HG03135 (cell line): ENCODE measurements around the gene BORA.
"Not testable (repeated sequence)": the region's sequence is repeated elsewhere in the genome, so short reads cannot be mapped to it uniquely, and the experiment has no call there.

Source experiments
- ATAC-seq: cut with Tn5 transposase; IDR thresholded peaks from one replicate; pipeline ENCODE4 v1.9.1; 2021; ENCODE audit warnings: mild to moderate bottlenecking, moderate library complexity; ENCODE audit not compliant: unreplicated experiment

BORA gene

DNA sequence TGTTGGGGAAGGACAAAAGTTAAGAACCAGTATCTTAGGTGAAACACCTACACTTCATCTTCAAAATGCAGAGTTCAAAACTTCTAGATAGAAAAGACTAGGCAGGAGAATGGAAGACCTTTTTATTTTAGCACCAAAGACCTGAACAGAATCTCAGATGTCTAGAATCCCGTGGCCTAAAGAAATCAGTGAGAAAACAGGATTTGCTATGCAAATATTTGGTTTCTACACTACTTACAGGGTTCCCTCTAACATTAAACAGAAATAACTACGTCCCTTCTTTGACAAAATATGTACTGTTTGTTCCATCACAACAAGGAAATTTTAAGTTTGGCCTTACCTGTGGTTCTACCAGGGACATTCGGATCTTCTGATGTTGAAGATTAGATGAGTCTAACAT is 32.5 kb downstream of the BORA start:
- ATAC-seq = no peak

DNA sequence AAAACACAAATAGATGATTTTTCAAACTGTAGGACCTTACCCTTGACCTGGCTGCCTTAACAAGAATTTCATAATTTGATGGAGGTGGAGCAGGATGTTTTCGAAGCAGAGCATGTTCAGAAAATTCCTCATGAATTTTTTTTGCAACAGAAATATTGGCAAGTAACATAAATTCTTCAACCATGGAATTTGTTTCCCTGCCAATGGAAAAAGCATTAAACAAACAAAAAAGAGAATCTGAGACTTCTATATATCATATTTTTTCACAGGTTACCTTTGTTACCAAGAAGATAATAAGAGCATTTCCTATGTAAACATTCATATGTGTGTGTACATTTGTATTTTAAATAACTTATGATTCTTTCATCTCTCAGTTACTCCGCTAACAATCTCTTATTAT is 35.7 kb downstream of the BORA start:
- ATAC-seq = no peak

DNA sequence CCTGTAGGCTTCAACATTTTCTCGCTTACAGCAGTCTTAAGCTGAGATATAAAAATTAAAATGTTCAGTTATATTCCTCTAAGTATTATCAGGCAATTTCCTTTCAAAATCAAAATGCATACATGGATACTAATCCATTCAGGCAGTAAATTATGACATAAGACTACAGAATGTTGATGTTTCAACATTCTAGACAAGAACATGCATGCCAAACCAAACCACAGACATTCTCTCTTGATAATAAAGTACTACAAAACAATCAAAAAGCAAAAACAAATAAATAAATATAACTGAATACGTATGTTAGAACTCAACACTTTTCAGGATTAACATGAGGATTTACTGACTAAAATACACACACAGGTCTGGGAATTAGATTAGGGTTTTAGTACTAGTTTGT is 46.3 kb downstream of the BORA start:
- no peak for ATAC-seq

DNA sequence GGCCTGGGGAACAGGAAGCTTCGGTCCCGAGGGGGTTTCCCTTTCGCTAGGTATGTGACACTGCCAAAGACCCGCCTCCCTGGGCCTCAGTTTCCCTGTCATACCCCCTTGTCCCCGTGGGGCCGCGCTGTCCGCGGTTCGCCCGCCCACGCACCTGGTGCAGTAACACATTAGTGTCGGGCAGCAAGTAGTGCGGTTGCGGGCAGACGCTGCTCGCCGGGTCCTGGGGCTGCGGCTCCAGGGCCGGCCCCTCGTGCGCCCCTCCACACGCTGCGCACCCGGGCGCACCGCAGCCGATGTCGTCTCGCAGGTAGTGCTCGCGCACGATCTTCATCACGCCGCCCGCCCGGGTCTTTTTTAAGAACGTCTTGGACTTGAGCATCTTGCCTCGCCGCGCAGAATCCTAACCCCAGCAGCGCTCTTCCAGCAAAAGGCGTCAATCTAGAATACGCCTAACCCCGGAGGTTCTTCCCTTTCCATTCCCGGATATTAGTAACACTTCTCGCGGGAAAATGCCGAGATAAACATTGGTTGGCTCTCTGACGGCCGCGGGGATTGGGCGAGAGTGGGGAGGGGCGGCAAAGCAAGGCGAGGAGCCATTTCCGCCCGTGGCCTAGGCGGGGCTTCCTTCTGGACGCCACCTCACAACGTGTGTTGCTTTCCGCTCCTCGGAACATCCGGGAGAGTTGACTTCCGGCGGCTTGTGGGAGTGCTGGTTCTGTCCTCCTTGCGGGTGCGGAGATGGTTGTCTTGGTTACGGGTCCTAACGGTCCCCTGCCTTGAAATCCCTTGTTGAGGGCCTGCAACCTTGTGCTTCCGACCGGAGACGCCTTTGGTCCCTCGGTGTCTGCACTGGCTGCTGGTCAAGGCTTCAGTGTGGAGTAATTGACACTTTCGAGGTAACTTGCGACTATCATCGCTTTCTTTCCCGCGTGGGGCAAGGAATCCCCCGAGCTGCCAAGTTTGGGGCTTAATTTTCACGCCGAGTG is 54.0 kb downstream of the BORA start, which contains the start of the genes DIS3 and PIBF1:
Gene DIS3, minus strand, starts transcription at position 450 of the 989 bp plus-strand sequence. Its CDS starts 68 bp downstream, at position 382.
Gene PIBF1, plus strand, starts transcription at position 683 of the 989 bp plus-strand sequence. CDS start 1,337 bp downstream, outside the sequence.
- peak; percentile 97 for ATAC-seq

DNA sequence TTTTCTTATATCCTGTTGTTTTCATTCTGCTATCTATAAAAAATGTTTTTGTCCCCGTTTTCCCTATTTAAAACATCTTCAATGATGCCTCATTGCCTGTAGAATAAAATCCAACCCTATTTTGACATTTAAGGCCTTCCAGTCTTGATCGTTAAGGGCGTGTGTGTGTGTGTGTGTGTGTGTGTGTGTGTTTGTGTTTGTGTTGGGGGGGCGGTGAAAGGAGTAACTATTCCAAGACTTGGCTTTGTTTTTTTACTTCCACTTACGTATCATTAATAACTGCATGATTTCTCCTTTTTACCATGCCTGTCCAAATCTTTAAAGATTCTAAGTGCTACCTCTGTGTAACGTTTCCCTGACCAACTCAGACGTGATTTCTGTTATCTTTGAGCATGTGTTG is 55.0 kb downstream of the BORA start:
- no peak for ATAC-seq

DNA sequence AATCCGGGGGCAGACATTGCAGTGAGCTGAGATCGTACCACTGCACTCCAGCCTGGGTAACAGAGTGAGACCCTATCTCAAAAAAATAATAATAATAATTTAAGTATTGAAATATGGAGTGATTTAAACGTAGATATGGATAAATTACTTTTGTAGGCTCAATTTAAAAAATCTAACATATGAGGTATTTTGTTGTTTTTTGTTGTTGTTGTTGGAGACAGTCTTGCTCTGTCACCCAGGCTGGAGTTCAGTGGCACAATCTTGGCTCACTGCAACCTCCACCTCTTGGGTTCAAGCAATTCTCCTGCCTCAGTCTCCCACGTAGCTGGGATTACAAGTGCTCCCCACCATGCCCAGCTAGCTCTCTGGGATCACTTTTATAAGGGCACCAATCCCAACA is 57.0 kb downstream of the BORA start:
- not testable (repeated sequence) for ATAC-seq

DNA sequence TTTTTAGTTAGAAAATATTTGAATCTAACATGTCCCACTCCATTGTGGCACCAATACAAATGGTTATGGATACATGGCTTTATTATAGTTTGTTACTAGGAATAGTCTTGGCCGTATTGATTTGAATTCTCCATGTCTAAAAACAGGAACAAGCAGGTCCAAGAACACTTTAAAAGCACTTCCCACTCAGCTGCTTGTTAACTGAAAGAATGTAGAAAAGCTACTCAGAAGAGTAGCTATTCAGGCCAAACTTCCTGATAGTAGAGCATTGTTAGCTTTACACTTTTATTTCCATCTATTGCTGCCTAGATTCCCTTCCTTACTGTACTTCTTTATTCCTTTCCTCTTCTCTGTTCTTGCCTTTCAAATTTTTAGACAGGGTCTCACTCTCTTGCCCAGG is 61.1 kb downstream of the BORA start:
- ATAC-seq = no peak

DNA sequence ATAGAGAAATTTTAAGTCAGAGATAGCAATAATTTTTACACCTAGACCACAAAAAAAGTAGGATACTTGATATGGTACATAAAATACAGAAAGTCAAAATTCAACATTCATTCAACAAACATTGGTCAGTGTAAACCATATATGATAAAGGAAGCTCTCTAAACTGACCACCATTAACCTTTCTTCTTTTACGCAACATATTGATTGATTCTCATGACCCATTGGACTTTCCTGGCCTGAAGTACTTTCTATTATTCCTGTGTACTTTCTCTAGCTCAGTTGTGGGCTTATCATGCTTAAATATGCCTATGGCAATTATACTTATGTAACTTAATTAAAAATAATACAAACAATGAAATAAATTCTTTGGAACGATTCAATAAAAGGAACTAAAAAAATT is 64.9 kb downstream of the BORA start:
- no peak for ATAC-seq

DNA sequence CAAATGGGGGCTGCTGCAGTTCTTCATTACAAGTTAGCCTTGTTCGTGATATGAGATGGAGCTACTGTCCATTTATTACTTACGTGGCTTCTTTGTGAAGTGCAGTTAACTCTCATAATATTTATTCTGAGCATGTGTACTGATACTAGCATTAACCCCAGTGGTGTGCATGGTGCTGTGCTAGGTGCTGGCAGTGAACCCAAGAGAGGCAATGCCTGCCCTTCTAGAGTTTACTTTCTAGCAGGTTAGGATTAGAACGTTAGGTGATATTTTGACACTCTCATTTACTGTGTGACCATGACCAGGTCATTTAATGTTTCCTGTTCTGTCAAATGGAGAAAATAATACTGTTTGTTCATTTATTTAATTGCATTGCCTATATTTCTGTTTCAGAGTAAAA is 71.1 kb downstream of the BORA start:
- no peak for ATAC-seq

DNA sequence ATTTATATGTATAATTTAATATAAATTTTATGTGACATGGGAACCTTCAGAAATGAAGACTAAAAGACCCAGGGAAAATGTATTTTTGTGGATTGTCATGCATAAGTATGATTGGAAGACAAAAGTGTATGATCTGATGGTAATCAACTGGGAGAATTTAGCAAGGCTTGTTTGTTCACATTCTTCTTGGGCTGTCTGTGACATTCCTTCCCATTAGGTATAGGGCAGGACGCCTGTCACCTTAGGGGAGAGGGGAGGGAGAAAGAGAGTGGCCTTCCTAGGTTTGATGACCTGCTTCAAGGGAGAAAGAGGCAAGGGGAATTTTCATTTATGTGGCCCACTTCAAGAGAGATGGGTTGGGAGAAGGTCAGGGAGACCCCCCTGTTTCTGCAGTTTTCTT is 76.6 kb downstream of the BORA start:
- ATAC-seq = no peak
